SKM-1 (cell line): ENCODE measurements around the gene HADH.

ENCODE experiments used
- DNase-seq: peaks from one replicate; lab custom pipeline; 2025; ENCODE audit not compliant: unreplicated experiment; lab: John Stamatoyannopoulos, UW

The HADH gene

DNA sequence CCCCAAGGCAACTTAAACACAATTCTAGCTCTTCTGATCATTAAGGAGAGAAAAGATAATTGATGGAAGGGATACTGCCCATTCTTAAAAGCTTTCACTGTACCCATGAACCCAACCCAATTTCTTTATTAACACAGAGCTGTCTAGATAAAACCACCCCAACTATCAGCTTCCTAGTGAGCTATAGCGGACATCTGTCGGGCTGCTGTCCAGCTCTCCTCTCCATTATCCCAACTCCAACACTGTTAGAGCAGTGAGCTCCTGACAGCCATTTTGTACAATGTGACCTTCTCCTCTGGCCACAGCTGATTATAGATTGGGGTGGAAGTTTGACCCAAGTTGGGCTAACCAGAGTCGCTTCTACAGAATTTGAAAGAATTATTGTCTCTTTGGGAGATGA, 66.1 kb downstream of the HADH start:
- no peak for DNase-seq

- DNase-seq: no peak
These were observed 66.7 kb downstream of the HADH start for GRCh38 chr4:108056418-108056817.

DNA sequence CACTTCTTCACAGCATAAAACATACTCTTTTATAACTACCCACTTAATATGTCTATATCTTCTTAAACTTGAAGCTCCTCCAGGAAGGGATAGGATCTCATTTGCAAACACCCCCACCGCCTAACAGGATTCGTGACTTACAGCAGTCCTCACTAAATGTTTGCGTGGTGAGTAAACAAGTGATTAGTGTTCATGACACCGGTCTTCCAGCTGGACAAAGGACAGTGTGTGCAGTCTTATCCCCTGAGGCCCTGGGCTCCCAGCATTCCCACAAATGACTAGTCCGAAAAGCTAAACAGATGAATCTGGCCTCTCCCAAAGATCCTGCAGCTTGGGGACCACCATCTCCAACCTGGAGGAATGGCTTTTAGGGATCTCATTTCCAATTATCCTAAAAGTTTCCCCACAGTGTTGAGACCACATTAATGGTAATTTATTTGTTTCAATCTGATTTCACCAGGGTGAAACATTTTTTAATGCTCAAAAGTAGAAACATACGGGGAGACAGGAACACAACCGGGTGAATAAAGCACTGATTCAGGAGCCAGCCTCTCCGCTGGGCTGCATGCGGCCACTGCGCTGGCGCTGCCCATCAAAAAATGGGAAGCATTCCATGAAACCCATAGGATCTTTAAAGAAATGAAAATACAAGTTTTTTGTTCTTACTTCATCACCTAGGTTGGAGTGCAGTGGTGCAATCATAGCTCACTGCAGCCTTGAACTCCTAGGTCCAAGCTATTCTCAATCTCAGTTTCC, 69.2 kb downstream of the HADH start:
- no peak for DNase-seq

GRCh38 chr4:108060164-108060563, 70.5 kb downstream of the HADH start:
- no peak for DNase-seq

DNA sequence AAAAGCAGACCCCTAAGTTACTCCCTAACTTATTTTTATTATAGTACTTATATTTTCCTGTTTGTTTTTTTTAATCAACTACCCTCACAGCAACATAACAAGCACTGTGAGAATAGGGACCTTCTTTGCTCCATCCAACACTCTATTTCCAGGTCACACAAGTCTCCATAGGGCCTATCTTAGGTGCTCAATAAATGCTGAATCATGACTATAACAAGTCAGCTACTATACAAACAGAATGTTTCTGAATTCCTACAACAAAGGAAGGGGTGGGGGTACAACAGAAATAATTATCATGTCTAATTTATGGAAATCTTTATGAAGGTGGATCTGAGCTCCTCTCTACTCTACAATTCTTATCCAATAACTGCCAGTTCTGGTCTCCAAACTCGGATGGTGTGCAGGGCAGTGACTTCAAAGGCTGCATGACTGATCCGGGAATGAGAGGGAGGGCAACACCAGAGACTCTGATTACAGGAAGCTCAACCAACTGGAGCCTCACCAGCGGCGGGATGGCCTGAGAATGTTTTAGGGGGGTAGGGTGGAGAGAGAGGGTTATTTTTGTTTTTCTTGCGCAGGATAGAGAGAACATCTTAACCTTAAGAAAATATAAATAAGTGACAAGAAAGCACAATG, 71.1 kb downstream of the HADH start:
- no peak for DNase-seq

GRCh38 chr4:108068442-108068841, 78.8 kb downstream of the HADH start:
- no peak for DNase-seq

DNA sequence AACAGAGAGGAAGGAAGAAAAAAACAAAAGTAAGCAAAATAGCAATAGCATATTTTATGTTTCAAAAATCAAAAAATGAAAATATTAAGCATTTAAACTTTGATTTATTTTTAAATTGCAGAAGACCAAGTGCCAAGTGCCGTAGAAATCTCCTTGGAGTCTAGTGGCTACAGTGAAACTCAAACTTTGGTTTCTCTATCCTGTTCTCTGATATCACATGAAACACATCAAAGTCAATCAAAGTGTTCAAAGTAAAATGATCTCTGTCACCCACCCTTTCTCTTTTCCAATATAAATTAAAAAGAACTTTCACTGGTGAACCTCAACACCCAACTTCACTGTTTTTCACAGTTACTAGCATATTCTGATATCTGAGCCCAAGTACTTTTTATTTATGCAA, 81.1 kb downstream of the HADH start:
- no peak for DNase-seq

DNA sequence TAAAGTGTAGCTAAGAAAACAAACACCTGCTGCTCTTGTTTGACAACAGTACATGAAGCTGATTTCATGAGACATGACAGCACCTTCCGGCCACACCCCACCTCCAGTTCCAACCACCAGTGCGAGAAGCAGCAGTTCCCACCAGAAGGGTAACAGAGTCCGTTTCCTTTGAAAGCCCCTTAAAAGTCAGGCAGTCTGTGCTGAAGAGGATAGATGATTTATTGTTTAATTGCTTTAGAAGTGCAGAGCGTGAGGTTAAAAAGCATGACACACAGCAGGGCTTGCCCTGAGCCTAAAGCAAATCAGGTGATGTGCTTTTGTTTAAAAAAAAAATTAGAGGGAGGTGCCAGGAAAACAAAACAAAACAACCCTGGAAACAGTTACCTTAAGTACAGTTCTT, 82.6 kb downstream of the HADH start:
- no peak for DNase-seq

DNA sequence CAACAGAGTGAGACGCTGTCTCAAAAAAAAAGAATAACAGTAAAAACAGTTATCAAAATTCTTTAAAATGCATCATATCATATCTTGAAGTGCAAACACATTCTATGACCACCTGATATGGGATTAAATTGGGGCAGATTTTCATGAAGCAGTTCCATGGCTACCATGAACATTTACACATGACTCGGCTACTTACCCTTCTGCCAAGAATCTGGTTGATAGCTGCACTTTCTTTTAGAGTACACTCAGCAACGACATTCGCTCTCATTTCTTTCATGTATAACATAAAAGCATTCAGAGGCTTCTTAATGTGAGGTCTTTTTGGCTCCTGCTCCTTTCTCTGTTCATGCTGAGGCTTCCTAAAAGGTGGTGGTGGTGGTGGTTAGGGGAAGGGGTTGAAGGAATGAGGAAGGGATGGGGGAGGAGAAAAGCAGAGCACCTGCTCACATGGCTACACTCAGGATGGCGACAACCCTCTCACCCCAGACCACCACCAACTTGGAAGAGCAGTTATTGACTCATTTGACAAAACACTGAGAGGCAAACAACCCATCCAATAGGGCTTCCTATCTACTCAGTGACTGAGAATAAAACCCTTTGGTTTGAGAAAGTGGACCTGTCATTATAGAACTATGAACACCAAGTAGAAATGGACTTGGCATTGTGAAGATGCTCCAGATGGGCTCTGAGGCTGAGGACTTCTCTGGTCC, 88.5 kb downstream of the HADH start:
- no peak for DNase-seq

GRCh38 chr4:108080747-108081146, 91.1 kb downstream of the HADH start:
- DNase-seq: no peak

GRCh38 chr4:108081256-108081655, 91.6 kb downstream of the HADH start:
- no peak for DNase-seq
